SIG-M5 treated with dmso at 0.1 percent for 504 hours (cell line): ENCODE data around the gene KCNK18.

Experiments
- DNase-seq: peaks from one replicate; lab custom pipeline; 2025; ENCODE audit not compliant: unreplicated experiment; lab: John Stamatoyannopoulos, UW

The KCNK18 gene

GRCh38 chr10:117197189-117197588, at the start of gene KCNK18:
Gene KCNK18 (plus strand): TSS chr10:117197489. CDS start chr10:117197489, 0 bp downstream.
- no peak for DNase-seq

GRCh38 chr10:117148284-117148683, 49.0 kb upstream of the KCNK18 start:
- no peak for DNase-seq

GRCh38 chr10:117152668-117153067, 44.6 kb upstream of the KCNK18 start:
- DNase-seq, result no peak

GRCh38 chr10:117158297-117158696, 39.0 kb upstream of the KCNK18 start:
- DNase-seq, result no peak

- no peak for DNase-seq
Observed at GRCh38 chr10:117159390-117159789, 37.9 kb upstream of the KCNK18 start.

GRCh38 chr10:117160567-117160966, 36.7 kb upstream of the KCNK18 start:
- DNase-seq, result no peak

- DNase-seq, result no peak
Observed at GRCh38 chr10:117161386-117162033, 35.8 kb upstream of the KCNK18 start.

- no peak for DNase-seq
Observed at GRCh38 chr10:117162093-117163060, 34.9 kb upstream of the KCNK18 start.

- no peak for DNase-seq
Observed at GRCh38 chr10:117163061-117163953, 34.0 kb upstream of the KCNK18 start.

- no peak for DNase-seq
Observed at GRCh38 chr10:117163954-117164548, 33.2 kb upstream of the KCNK18 start.

GRCh38 chr10:117164592-117165537, 32.4 kb upstream of the KCNK18 start:
- no peak for DNase-seq

GRCh38 chr10:117165538-117166417, 31.5 kb upstream of the KCNK18 start:
- peak; percentile 15 for DNase-seq

- DNase-seq, result no peak
Observed at GRCh38 chr10:117166418-117167345, 30.6 kb upstream of the KCNK18 start.

GRCh38 chr10:117167346-117167788, 29.9 kb upstream of the KCNK18 start:
- DNase-seq, result no peak

GRCh38 chr10:117167789-117168674, 29.3 kb upstream of the KCNK18 start:
- peak; percentile 42 for DNase-seq

- no peak for DNase-seq
Observed at GRCh38 chr10:117168729-117169128, 28.6 kb upstream of the KCNK18 start.
